Prostate gland (tissue), 2 donors: ENCODE data around the gene TFEB.

Experiments
- POLR2AphosphoS5 ChIP-seq: sonication (generic); formaldehyde crosslinking; IDR thresholded peaks from one replicate; pipeline ENCODE4 v1.6.1; 2017; ENCODE audit warnings: antibody characterized with exemption
- TF ChIP-seq, protein P1 (sequence below), 4 experiments: fragments of 200-600 bp in 2 of 4; fragments of 450-650 bp in 2 of 4; sonication (generic) in 2 of 4; IDR thresholded peaks; 1 replicate in 3 of 4; 2 replicates in 1 of 4; pipeline ENCODE4 v1.5.1; 2016 to 2019; ENCODE audit warnings: antibody characterized with exemption in 4 of 4, mild to moderate bottlenecking in 2 of 4, moderate library complexity in 2 of 4

GRCh38 chr6:41675992-41676391, 59.4 kb downstream of the TFEB start:
- TF ChIP-seq POLR2AphosphoS5: no peak
- TF ChIP-seq, protein P1, sequence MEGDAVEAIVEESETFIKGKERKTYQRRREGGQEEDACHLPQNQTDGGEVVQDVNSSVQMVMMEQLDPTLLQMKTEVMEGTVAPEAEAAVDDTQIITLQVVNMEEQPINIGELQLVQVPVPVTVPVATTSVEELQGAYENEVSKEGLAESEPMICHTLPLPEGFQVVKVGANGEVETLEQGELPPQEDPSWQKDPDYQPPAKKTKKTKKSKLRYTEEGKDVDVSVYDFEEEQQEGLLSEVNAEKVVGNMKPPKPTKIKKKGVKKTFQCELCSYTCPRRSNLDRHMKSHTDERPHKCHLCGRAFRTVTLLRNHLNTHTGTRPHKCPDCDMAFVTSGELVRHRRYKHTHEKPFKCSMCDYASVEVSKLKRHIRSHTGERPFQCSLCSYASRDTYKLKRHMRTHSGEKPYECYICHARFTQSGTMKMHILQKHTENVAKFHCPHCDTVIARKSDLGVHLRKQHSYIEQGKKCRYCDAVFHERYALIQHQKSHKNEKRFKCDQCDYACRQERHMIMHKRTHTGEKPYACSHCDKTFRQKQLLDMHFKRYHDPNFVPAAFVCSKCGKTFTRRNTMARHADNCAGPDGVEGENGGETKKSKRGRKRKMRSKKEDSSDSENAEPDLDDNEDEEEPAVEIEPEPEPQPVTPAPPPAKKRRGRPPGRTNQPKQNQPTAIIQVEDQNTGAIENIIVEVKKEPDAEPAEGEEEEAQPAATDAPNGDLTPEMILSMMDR (IDR thresholded peaks at IDR 0.05): no peak
